HG03280 (cell line): ENCODE measurements around the gene ASNSD1.
"Not testable (repeated sequence)": the region's sequence is repeated elsewhere in the genome, so short reads cannot be mapped to it uniquely, and the experiment has no call there.

ENCODE experiments used
- ATAC-seq: cut with Tn5 transposase; IDR thresholded peaks from one replicate; pipeline ENCODE4 v1.9.1; 2021; ENCODE audit warnings: mild to moderate bottlenecking, moderate library complexity; ENCODE audit not compliant: unreplicated experiment

The ASNSD1 gene

GRCh38 chr2:189685540-189686229, 24.4 kb downstream of the ASNSD1 start:
- no peak for ATAC-seq

- ATAC-seq, result not testable (repeated sequence)
Measured at GRCh38 chr2:189687796-189688195, 26.5 kb downstream of the ASNSD1 start.

GRCh38 chr2:189696223-189696622, 35.0 kb downstream of the ASNSD1 start:
- no peak for ATAC-seq

GRCh38 chr2:189698020-189698887, 37.0 kb downstream of the ASNSD1 start:
- no peak for ATAC-seq

GRCh38 chr2:189700681-189701080, 39.4 kb downstream of the ASNSD1 start:
- ATAC-seq, result no peak

GRCh38 chr2:189702071-189702470, 40.8 kb downstream of the ASNSD1 start:
- no peak for ATAC-seq

GRCh38 chr2:189709501-189710221, 48.4 kb downstream of the ASNSD1 start:
- no peak for ATAC-seq

GRCh38 chr2:189717593-189717992, 56.3 kb downstream of the ASNSD1 start:
- not testable (repeated sequence) for ATAC-seq

GRCh38 chr2:189719571-189719970, 58.3 kb downstream of the ASNSD1 start:
- ATAC-seq, result no peak
